GM21526 (cell line): ENCODE results near the gene KRIT1.
"Not testable (repeated sequence)": the region's sequence is repeated elsewhere in the genome, so short reads cannot be mapped to it uniquely, and the experiment has no call there.

Source experiments
- ATAC-seq: cut with Tn5 transposase; IDR thresholded peaks from one replicate; pipeline ENCODE4 v1.9.1; 2021; ENCODE audit warnings: moderate library complexity; ENCODE audit not compliant: unreplicated experiment, low FRiP score

Gene KRIT1

DNA sequence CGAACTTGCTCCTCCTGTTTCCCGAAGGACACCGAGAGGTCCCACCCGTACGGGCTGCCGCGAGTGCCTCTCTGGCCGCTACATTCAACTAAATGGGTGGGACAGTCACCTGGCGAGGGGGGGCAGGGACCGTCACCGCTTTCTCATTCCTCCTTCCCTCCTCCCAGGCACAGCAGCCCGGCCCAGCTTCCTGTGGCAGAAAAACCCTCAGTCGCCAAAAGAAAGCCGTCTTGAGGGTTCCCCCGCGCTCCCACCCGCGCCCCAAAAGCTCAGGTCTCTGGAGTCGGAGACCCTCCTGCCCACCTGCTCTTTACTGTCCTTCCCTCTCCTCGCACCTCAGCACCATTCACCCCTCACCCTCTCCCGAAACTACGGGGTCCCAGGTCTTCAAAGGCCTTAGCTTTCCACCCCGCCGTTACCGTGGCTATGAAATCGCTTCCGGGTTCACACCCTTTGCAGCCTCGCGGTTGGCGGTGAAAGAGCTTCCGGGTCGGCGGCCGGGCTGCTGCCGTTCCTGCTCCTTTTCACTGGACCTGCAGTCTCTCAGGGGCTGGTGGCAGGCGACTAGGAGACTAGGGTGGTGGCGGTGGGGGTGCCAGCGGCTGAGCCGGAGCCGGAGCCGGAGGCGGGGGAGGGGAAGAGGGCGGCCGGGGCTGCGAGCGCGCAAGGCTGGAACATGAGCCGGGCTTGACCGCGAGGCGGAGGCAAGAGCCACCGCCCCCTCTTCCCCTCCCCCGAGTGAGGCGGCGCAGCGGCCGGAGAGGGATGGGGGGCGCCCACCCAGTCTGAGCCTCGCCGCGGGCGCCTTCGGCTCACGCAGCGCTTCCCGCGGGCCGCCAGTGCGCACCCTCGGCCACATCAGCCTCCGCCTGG is at the start of gene KRIT1, which contains the start of gene ANKIB1:
KRIT1 (minus strand) TSS at position 428 of the 873 bp plus-strand sequence. CDS start 3,779 bp downstream, outside the sequence.
ANKIB1 (plus strand) TSS at position 488 of the 873 bp plus-strand sequence. CDS start 49,005 bp downstream, outside the sequence.
- ATAC-seq = peak; percentile 75

DNA sequence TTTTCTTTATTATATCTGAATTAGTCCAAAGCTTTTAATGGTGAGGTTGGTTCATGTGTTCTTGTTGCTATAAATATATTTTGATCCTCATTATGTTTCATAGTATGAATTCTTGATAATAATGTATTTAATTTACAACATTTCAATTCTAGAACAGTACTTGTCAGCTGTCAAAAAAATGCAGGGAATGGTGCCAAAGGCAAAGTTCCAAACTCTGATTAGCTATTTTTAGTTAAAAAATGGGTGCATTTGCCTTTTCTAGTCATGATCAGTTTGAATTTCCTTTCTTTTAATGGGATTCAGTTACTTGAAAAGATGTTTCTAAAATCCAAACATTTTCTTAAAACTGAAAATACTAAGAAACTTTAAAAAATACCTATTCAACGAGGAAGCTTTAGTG is 49.7 kb upstream of the KRIT1 start:
- ATAC-seq = no peak

- no peak for ATAC-seq
These were observed 48.3 kb upstream of the KRIT1 start for GRCh38 chr7:92293896-92294590.

DNA sequence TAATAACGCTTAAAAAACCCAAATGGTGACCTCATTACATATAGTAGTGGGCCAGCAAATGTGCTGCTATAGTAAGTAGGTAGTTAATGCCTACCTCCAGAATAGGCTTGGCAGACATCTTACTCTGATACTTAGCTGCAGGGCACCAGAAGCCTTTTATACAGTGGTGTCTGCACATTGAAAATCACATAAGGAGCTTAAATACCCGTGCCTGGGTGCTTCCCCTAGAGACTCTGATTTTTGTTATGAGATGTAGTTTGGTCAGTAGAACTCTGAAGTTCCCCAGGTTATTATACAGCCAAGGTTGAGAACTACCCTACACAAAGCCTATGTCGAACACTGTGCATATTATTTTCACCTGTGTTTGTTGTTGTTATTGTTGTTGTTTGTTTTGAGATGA is 47.3 kb upstream of the KRIT1 start:
- ATAC-seq = no peak

- ATAC-seq = no peak
These were observed 43.6 kb upstream of the KRIT1 start for GRCh38 chr7:92289321-92289720.

DNA sequence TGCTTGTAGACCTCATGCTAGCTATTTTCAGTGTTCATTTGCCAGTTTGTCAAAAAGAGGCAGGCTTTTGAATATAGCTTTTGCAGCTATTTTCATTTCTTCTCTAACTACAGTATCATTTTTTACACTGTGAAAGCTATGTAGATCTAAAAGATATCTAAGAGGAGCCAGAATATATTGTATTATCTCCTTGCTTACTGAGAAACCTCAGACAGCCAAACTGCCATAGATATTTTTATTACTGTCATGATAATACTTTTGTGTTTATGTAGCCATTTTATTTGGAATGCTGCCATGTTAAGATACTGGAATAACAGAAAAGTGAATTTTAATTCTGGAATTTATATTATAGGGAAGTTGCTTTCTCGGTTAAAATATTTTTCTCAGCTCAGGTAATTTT is 37.2 kb upstream of the KRIT1 start:
- ATAC-seq = no peak

DNA sequence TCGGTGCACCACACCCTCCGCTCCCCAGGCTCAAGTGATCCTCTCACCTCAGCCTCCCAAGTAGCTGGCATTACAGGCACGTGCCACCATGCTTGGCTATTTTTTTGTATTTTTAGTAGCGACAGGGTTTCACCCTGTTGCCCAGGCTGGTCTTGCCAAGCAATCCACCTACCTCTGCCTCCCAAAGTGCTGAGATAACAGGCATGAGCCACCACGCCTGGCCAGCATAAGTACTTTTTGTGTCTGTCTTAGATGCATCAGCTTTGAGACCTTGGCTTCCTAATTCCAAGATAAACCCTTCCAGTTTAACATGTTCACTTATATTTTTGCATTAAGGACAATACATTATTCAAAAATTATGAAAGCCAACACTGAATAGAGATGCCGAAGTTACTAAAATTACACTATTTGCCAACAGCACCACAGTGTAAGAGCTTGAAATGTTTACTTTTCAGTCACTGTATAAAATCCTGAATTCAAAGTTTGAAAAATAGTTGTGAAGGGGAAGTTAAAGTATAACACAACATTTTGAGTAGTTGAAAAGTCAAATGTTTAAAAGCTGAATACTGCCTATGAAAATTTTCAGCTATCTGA is 36.6 kb upstream of the KRIT1 start:
- no peak for ATAC-seq

- ATAC-seq = no peak
These were observed 35.3 kb upstream of the KRIT1 start for GRCh38 chr7:92281031-92281430.

GRCh38 chr7:92279396-92280031 is 33.8 kb upstream of the KRIT1 start:
- ATAC-seq = no peak

DNA sequence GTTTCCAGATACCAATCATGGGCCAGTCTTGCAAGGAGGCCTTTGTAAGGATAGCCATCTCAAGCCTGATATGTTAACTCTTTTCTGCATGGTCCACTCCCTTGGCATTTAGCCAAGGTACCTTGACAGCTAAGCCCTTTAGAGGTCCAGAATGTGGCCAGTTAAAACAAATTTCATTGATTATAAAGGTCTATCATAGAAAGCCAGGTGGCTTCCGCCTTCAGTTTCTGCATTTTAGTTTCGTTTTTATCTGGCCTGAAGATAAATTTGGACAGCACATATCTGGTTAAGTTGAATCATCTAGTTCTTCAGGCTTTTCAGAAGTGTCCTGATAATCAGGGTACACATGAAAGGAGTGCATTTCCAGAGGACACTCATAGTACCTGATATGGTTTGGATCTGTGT is 30.7 kb upstream of the KRIT1 start:
- ATAC-seq = peak; percentile 81

- ATAC-seq = no peak
These were observed 29.6 kb upstream of the KRIT1 start for GRCh38 chr7:92275327-92275726.

DNA sequence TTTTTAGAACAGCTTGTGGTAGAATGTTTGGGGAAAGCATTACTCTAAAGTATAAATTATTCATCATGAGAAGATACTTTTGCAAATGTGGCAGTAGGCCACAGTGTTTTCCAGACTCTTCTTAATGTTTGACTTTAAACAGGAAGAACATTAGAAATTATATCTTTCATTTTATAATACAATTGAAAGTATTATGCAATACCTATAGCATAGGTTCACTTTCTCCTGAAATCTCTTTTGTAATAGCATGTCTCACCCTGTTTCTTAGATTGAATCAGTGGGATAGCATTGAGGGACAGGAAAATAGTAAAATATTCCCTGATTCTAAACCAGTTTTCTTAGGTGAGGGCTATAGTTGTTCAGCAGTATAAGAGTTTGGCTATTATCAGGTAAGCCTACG is 23.2 kb upstream of the KRIT1 start:
- no peak for ATAC-seq

GRCh38 chr7:92266415-92267241 is 20.9 kb upstream of the KRIT1 start:
- ATAC-seq = no peak

GRCh38 chr7:92260248-92260781 is 14.6 kb upstream of the KRIT1 start:
- ATAC-seq = no peak

GRCh38 chr7:92259610-92260247 is 14.0 kb upstream of the KRIT1 start:
- ATAC-seq = no peak

- no peak for ATAC-seq
These were observed 13.3 kb upstream of the KRIT1 start for GRCh38 chr7:92259062-92259461.

DNA sequence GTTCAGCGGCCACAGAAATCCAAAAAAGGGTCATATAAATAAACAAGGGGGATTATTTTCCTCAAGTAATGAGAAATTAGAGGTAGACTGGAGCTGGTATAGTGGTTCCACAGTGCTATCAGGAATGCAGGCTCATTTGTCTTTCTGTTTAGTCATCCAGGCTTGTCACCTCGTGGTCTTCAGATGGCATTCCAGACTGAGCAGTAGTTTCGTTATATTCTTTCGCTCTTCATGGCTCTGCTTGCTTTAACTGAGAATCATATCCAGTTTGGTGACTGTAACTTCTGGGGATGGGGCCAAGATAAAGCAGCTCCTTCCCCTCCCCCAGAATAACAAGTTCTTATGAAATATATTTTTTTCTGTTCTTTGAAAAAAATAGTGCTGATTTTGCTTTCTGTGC is 9.6 kb upstream of the KRIT1 start:
- no peak for ATAC-seq

DNA sequence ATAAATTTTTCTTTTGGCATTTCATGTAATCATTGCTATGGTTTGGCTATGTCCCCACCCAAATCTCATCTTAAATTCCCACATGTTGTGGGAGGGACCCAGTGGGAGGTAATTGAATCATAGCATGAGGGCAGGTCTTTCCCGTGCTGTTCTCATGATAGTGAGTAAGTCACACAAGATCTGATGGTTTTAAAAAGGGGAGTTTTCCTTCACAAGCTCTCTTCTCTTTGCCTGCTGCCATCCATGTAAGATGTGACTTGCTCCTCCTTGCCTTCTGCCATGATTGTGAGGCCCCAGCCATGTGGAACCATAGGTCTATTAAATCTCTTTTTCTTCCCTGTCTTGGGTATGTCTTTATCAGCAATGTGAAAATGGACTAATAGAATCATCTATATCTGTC is 9.1 kb upstream of the KRIT1 start:
- ATAC-seq = not testable (repeated sequence)

DNA sequence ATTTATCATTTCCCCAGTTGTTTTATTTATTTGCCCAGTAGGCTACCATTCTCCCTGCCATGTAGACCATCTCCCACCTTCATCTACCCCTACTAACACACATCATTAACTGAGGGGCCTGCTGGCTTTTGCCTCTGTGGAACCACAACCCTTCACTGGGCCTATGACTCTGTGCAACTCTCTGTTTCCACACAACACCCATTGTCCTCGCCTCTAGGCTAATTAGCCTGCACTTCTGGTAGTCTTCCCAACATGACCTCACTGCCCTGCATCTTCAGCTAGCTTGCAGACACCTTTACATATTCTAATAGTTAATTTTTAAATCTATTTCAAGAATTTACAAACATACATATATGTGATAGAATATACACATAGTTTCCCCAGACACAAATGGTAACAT is 7.5 kb upstream of the KRIT1 start:
- no peak for ATAC-seq
